SH-SY5Y (cell line): Measurements from ENCODE around the gene CTNS.

ENCODE experiments used
- GATA2 ChIP-seq: IDR thresholded peaks from 2 replicates; pipeline ENCODE4 v1.6.1; 2011; ENCODE audit warnings: mild to moderate bottlenecking, low read depth, low read length
- GATA3 ChIP-seq: IDR thresholded peaks from 2 replicates; pipeline ENCODE4 v1.6.1; 2011; ENCODE audit warnings: low read depth, mild to moderate bottlenecking, low read length, moderate library complexity

Gene CTNS

GRCh38 chr17:3679531-3680126, 43.1 kb downstream of the CTNS start:
- TF ChIP-seq GATA2 (no peak), GATA3 (no peak)

DNA sequence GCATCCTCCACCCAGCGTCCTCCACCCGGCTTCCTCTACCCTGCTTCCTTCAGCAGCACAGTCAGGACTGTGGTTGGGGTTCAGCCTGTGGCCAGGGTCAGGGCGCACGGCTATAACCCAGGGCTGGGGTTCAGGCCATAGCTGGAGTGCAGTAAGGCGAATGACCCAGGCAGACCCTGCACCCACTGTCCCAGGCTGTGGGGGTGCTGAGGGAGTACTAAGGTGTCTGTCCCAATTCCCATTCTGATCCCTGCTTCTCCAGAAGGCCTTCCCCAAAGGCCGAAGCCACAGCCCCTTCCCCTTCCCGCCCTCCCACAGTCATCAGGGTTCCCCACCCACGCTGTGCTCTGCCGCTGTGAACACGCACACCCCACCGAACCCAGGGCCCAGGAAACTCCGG, 44.5 kb downstream of the CTNS start:
- TF ChIP-seq GATA3 (no peak), GATA2 (no peak)

GRCh38 chr17:3681565-3681964, 45.0 kb downstream of the CTNS start:
- TF ChIP-seq GATA3 (no peak), GATA2 (no peak)

- TF ChIP-seq GATA2, result no peak
- no peak for TF ChIP-seq GATA3
These were observed 45.5 kb downstream of the CTNS start for GRCh38 chr17:3682033-3682432.

DNA sequence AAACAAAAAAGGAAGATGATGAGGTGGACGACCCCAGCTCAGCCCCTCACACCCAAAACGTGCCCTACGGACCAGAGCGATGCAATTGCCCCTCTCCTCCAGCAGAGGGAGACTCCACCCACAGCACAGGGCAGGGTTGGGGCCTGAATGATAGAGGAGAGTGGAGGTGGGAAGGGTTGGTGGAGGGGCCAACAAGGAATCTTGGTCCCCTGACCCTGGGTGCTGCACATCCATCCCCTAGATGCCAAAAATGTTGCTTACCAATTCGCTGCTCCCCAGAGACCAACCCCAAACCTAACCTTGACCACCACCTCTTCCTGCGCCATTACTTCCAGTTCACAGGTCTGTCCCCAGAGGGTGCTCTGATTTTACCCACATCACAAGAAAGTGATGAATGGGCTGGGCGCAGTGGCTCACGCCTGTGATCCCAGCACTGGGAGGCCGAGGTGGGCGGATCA, 46.5 kb downstream of the CTNS start:
- TF ChIP-seq GATA2, result no peak
- no peak for TF ChIP-seq GATA3

- TF ChIP-seq GATA2, result no peak
- no peak for TF ChIP-seq GATA3
These were observed 48.6 kb downstream of the CTNS start for GRCh38 chr17:3685174-3685573.

GRCh38 chr17:3688027-3688553, 51.5 kb downstream of the CTNS start:
- no peak for TF ChIP-seq GATA3
- TF ChIP-seq GATA2, result no peak

DNA sequence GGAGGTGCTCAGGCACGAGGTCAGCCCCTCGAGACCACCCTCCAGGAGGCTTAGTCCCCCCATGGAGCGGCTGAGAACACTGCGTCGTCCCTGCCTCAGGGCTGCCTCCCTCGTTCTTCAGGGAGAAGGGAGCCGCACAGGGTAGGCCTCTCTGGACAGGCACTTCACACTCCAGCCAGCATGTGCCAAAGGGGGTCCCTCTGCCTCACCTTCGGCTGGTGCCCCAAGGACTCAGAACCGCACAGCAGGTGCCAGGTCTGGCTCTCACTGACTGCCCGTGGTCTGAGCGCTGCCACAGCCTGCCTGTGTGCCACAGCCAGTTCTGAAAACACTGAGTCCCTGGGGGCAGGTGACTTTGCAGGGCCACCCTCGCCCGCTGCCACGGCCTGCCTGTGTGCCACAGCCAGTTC, 52.3 kb downstream of the CTNS start:
- TF ChIP-seq GATA2 (no peak), GATA3 (no peak)

DNA sequence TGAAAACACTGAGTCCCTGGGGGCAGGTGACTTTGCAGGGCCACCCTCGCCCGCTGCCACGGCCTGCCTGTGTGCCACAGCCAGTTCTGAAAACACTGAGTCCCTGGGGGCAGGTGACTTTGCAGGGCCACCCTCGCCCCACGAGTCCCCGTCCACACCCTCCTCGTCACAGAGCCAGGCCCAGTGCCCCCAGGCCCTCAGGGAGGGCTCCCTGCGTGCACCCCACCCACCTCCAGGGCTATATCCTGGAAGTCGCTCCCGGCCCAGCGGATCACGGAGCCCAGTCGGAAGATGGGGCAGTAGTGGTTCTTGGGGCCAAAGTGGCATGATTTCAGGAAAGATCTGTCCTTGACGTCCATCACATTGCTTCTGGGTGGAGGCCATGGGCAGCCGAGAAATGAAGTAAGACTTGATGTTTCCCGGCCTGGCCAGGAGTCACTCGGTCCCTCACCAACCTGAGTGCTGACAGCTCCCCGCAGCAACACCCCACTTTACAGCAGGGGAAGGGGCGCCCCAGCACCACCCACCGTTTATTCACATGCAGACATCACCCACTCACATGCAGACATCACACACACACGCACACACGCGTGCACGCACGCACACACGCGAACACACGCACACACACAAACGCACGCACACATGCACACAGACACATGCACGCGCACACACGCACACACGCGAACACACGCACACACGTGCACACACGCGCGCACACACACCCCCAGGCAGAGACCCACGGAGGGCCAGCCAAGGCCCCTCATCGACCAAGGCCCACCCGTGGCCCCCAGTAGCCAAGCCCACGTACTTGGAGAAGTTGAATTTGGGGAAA, 52.9 kb downstream of the CTNS start:
- no peak for TF ChIP-seq GATA3

DNA sequence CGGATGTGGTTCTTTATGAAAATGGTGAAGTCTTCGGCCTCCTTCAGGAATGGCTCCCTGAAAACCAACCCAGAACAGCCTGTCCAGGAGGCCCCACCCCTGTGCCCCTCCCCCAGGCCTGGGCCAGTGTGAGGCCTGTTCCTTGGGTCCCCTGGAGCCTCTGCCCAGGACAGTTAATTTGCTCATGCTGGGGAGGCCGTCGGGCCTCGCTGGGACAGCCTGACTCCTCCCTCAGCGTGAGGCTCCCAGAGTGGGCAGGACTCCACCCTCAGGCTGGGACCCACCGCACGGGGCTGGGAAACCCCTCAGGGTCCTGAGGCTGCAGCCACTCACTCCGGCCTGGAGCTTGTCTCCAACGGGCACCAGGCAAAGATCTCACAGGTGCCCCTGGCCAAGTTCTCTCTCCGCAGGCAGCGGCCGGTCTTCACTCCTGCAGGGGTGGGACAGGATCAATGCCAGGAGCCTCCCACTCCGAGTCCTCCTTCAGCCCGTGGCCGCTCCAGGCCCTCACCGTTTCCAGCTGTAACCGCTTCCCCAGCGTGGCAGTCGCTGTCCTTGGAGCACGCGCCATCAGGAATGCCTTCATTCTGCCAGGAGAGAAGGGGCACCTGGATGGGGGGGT, 53.6 kb downstream of the CTNS start:
- TF ChIP-seq GATA3 (no peak), GATA2 (no peak)

DNA sequence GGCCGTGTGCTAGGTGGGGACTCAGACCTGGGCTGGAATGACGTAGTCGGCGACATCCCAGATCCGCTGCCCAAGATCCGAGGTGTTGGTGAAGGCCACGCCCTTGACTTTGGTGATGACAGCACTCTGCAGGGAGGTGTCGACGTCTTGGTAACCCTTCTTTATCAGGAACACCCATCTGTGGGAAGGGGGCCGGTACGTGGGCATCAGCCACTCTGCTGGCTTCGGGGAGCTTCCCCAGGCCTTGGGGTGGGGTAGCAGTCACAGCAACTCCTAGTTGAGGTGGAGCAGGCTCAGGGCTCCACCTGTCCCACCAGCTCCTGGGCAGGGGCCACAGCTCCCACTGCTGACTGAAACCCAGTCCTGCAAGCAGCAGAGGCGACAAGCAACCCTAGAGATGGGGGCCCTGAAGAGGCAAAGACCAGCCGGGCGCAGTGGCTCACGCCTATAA, 55.1 kb downstream of the CTNS start:
- no peak for TF ChIP-seq GATA2
- no peak for TF ChIP-seq GATA3

DNA sequence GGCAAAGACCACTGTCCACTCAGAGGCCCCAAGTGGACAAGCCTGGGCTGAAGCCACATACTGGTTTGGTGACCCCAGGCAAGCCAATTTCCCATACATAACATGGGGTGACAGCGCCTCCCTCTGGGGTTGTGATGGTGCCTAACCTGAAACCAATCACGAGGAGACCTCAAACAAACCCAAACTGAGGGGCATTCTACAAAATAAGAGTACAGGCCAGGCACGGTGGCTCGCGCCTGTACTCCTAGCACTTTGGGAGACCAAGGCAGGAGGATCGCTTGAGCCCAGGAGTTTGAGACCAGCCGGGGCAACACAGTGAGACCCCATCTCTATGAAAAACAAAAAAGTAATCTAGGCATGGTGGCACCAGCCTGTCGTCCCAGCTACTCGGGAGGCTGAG, 55.8 kb downstream of the CTNS start:
- TF ChIP-seq GATA3, result no peak
- TF ChIP-seq GATA2, result no peak

DNA sequence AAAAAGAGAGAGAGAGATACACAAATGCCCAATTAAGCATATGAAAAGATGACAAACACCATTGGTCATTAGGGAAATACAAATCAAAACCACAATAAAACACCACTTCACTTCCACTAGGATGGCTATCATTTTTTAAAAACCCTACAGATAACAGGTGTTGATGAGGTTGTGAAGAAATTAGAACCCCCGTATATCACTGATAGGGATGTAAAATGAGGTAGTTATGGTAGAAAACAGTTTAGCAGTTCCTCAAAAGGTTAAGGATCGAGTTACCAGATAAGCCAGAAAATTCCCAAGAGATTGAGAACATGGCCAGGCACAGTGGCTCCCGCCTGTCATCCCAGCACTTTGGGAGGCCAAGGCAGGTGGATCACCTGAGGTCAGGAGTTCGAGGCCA, 56.6 kb downstream of the CTNS start:
- TF ChIP-seq GATA2, result no peak
- TF ChIP-seq GATA3, result no peak

DNA sequence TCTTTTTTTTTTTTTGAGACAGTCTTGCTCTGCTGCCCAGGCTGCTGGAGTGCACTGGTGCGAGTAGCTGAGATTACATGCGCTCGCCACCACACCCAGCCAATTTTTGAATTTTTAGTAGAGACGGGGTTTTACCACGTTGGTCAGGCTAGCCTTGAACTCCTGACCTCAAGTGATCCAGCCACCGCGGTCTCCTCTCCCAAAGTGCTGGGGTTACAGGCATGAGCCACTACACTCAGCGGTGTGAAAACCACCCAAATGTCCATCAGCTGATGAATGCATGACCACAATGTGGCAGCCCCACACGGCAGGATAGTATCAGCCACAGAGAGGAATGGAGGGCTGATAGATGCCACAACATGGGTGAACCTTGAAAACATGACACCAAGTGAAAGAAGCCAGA, 57.3 kb downstream of the CTNS start:
- no peak for TF ChIP-seq GATA2
- TF ChIP-seq GATA3, result no peak
